Stimulated activated naive B cell treated with anti-CD40 and anti-IgM and Interleukin-4, amounts not matched to agents 10 μg/mL and 1 μg/mL and 100 μg/mL, for 72 hours (primary cell): Measurements from ENCODE around the gene PAH.

Experiments used
- ATAC-seq, 2 donors: fragments of 150-1000 bp; cut with Tn5 transposase; replicated peaks; 2 replicates each; pipeline ENCODE4 v1.10.0; 2021; ENCODE audit warnings: moderate library complexity in 1 of 2
- DNase-seq: peaks from one replicate; pipeline ENCODE4 v3.0.0; 2021
- H3K27ac Mint-ChIP-seq: one replicate; pipeline ENCODE4 v1.8.0; 2022; ENCODE audit warnings: mild to moderate bottlenecking, mixed read lengths
- H3K27me3 Mint-ChIP-seq, 2 donors: one replicate each; pipeline ENCODE4 v1.8.0; 2022; ENCODE audit warnings: mixed read lengths in 2 of 2
- H3K36me3 Mint-ChIP-seq, 2 donors: one replicate each; pipeline ENCODE4 v1.8.0; 2022; ENCODE audit warnings: mixed read lengths in 2 of 2, mild to moderate bottlenecking in 1 of 2
- H3K4me1 Mint-ChIP-seq, 2 donors: one replicate each; pipeline ENCODE4 v1.8.0; 2022; ENCODE audit warnings: mixed read lengths in 2 of 2, mild to moderate bottlenecking in 1 of 2
- H3K4me3 Mint-ChIP-seq, 2 donors: one replicate each; pipeline ENCODE4 v1.8.0; 2022; ENCODE audit warnings: mild to moderate bottlenecking in 2 of 2, mixed read lengths in 2 of 2, moderate library complexity in 1 of 2
- H3K9me3 Mint-ChIP-seq, 2 donors: one replicate each; pipeline ENCODE4 v1.8.0; 2022; ENCODE audit warnings: mixed read lengths in 2 of 2, mild to moderate bottlenecking in 1 of 2

PAH gene

DNA sequence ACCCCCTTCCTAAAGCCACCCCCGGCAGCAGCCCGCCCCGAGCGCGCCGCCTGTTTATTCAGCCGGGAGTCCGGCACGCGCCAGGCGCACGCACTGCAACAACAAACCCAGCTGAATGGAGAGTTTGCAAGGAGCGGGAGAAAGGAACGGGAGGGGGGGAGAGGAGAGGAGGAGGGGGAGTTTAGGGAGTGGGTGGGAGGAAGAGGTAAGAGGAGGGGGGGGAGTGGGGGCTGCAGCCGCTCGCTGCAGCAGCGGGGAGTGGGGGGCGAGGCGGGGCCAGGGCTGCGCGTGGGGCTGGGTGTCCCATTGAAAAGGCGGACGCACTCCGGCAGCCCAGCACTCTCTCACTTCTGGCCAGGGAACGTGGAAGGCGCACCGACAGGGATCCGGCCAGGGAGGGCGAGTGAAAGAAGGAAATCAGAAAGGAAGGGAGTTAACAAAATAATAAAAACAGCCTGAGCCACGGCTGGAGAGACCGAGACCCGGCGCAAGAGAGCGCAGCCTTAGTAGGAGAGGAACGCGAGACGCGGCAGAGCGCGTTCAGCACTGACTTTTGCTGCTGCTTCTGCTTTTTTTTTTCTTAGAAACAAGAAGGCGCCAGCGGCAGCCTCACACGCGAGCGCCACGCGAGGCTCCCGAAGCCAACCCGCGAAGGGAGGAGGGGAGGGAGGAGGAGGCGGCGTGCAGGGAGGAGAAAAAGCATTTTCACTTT lies 40.5 kb upstream of the PAH start, which contains the start of gene ASCL1:
Gene ASCL1, plus strand, starts transcription at position 336 of the 712 bp plus-strand sequence. CDS start 571 bp downstream, outside the sequence.
- Mint-ChIP-seq H3K4me3 (peak within 1 kb of the TSS; percentile 83 to 88), H3K9me3 (peaks cover 0 to 4% of the 10 kb centered on the region in 2 donors), H3K27ac (peak within 1 kb of the TSS; percentile 70), H3K27me3 (peaks cover 70 to 94% of the 10 kb centered on the region in 2 donors), H3K36me3 (no peaks in the 10 kb centered on the region), H3K4me1 (peaks cover 20 to 27% of the 10 kb centered on the region in 2 donors)
- peak; percentile 47 for DNase-seq
- peak; percentile 72 to 83 for ATAC-seq

DNA sequence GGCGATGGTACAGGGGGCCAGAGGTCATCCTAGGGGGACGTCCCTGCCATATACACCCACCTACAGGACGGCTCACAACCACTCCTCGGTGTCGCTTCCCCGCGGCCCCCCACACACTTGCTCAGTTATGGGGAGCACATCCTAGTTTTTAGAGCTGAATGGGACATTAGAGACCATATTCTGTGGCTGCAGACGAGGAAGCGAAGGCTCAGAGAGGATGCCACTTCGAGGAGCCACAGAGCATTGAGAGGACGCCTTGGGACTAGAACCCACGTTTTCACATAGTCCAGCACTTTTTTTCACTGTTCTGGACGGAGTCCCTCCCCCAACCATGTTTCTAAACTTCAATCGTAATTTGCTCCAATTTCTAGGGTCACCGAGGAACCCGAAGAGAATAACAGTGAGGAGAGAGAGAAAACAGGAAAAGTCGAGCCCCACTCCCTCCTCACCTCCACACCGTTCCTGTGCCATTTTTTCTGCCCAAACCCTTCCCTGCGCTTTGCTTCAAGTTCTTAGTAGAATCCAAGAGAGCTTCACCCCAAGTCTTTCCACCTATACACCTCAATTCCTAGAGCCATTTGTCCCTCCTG lies 39.8 kb upstream of the PAH start:
- H3K27ac Mint-ChIP-seq: peak overlapping the region; percentile 70
- H3K36me3 Mint-ChIP-seq: no peaks in the 10 kb centered on the region
- peaks cover 67 to 89% of the 10 kb centered on the region in 2 donors for H3K27me3 Mint-ChIP-seq
- DNase-seq (no peak), ATAC-seq (no peak)
- H3K4me3 Mint-ChIP-seq: peak overlapping the region; percentile 83 to 88
- H3K9me3 Mint-ChIP-seq: peaks cover 0 to 4% of the 10 kb centered on the region in 2 donors
- peaks cover 20 to 27% of the 10 kb centered on the region in 2 donors for H3K4me1 Mint-ChIP-seq

DNA sequence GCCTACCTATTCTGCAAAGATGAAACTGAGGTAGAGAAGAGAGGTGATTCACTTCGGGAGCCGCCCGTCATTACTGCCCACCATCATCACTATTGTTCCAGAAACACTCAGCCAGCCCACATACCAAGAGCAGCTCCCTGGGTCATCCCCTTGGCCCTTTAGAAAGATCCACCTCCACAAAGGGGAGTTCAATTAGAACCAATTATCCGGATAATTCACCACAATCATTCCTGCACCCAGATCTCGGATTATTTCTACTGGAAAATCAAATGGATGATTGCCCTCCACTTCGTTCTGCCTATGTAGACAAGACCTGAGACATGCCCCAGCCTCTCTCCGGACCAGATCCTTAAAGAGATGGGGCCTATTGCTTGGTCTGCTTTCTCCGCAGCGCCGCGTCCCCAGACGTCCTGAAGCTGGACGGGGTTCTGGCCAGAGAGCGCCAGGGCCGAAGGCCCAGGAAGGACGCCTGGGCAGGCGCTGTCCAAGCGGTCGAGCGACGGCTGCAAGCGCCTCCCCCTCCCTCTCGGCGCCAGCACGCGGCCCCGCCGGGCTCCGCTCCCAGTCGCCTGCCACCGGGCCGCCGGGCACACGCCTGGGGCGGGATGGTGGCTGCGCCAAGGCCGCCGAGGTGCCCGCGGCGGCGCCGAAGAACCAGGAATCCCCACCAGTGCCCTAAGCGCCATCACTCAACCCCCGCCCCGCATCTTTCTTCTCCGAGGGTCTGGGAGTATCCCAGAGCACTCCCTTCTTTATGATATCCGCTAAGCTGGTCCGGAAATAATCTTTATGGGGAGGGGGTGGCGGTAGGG lies 39.1 kb upstream of the PAH start:
- no peak overlapping the region for H3K27ac Mint-ChIP-seq
- peaks cover 65 to 88% of the 10 kb centered on the region in 2 donors for H3K27me3 Mint-ChIP-seq
- no peak for DNase-seq
- no peaks in the 10 kb centered on the region for H3K36me3 Mint-ChIP-seq
- H3K4me1 Mint-ChIP-seq: peaks cover 22 to 27% of the 10 kb centered on the region in 2 donors
- peak overlapping the region; percentile 83 to 88 for H3K4me3 Mint-ChIP-seq
- H3K9me3 Mint-ChIP-seq: peaks cover 0 to 4% of the 10 kb centered on the region in 2 donors
- ATAC-seq: no peak

DNA sequence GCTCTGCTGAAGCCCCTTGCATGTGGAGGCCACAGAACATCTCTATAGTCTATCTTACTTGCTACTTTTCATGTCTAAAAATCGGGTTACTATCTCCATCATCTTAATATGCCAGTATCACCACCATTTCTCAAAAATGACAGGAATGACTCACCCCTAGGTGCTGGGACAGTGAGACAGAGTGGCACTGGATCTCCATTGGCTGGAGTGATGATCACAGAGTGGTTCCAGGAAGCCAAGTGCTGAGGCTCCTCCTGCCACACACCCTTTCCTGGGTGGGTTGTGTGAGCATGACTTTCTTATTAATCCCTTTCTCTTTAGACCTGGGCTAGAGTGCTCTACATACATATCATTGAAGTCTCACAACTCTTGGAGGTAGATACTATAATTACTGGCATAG lies 37.1 kb upstream of the PAH start:
- Mint-ChIP-seq H3K4me1 (peaks cover 24 to 36% of the 10 kb centered on the region in 2 donors), H3K27ac (no peak overlapping the region), H3K36me3 (no peaks in the 10 kb centered on the region), H3K4me3 (no peak overlapping the region), H3K27me3 (peaks cover 69 to 91% of the 10 kb centered on the region in 2 donors), H3K9me3 (peaks cover 0 to 1% of the 10 kb centered on the region in 2 donors)
- DNase-seq (no peak), ATAC-seq (no peak)

DNA sequence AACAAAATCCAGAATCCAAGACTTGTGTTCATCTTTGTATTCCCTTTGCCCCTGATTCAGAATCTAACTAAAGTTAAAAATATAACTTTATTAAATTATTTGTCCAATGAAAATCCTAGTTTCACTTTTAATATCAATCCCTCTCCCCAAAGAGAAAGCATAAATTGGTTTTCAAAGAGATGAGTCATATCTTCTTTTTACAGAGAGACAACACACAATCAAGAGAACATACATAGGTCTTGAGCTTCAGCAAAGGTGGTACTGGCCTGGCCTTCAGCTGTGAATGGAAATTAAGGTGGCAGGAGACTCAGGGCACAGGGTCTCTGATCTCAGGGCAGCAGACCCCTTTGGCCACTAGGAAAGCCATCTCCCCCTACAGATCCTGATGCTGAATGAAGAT lies 36.2 kb upstream of the PAH start:
- Mint-ChIP-seq H3K4me1 (peaks cover 20 to 29% of the 10 kb centered on the region in 2 donors), H3K4me3 (no peak overlapping the region), H3K27ac (no peak overlapping the region), H3K36me3 (no peaks in the 10 kb centered on the region), H3K27me3 (peaks cover 65 to 86% of the 10 kb centered on the region in 2 donors), H3K9me3 (no peaks in the 10 kb centered on the region)
- DNase-seq (no peak), ATAC-seq (no peak)

DNA sequence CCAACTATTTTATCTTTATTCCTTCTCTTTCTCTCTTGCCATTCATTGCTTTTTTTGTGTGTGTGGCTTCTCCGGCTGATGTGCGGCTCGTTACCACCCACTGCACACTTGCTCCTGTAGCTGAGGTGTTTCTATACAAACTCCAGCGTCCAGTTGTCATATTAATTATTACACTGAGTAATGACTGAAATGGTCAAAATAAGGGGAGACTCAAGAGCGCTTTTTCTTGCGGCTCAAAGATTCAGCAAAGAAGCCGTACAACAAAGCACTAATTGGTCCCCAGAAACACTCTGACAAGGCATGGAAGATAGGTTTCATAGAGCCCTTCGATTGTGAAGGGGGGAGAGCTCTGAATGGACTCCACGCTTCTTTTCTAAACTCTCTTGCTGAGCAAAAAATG lies 34.8 kb upstream of the PAH start:
- H3K36me3 Mint-ChIP-seq: no peaks in the 10 kb centered on the region
- ATAC-seq (no peak), DNase-seq (no peak)
- peak overlapping the region in 1 of 2 donors; percentile 30 for H3K4me3 Mint-ChIP-seq
- no peak overlapping the region for H3K27ac Mint-ChIP-seq
- H3K27me3 Mint-ChIP-seq: peaks cover 75 to 86% of the 10 kb centered on the region in 2 donors
- H3K4me1 Mint-ChIP-seq: peaks cover 13 to 18% of the 10 kb centered on the region in 2 donors
- no peaks in the 10 kb centered on the region for H3K9me3 Mint-ChIP-seq

DNA sequence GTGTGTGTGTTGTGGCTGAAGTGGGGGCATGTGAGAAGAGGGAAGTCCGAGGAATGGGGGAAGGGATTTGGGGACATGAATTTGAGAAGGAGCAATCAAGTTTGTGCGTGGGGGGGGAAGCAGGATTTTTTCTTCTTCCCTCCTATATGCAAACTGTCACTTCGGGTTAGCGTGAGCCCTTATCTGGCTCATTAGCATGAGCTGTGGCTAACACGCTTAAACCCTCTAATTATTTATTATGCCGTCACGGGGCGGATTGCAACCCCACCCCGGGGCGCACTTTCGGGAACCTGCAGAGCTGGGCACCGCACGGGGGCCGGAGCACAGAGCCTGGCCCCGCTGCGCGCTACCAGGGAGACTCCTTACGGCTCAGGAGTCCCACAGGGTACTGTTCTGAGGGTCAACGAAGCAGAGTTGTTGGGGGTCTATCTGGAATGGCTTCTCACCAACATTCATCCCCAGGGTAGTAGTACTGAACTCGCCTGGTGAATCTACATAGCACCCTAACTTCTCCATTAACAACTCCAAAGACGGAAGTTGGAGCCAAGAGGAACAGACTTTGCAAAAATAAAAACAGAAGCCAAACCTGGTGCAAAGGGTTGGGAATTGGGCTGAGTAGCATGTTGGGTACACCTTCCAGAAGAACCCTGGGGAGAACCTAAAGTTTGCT lies 34.0 kb upstream of the PAH start:
- no peaks in the 10 kb centered on the region for H3K36me3 Mint-ChIP-seq
- H3K9me3 Mint-ChIP-seq: no peaks in the 10 kb centered on the region
- peaks cover 8 to 13% of the 10 kb centered on the region in 2 donors for H3K4me1 Mint-ChIP-seq
- H3K27me3 Mint-ChIP-seq: peaks cover 69 to 84% of the 10 kb centered on the region in 2 donors
- no peak for DNase-seq
- peak overlapping the region; percentile 57 to 68 for H3K4me3 Mint-ChIP-seq
- no peak for ATAC-seq
- no peak overlapping the region for H3K27ac Mint-ChIP-seq

DNA sequence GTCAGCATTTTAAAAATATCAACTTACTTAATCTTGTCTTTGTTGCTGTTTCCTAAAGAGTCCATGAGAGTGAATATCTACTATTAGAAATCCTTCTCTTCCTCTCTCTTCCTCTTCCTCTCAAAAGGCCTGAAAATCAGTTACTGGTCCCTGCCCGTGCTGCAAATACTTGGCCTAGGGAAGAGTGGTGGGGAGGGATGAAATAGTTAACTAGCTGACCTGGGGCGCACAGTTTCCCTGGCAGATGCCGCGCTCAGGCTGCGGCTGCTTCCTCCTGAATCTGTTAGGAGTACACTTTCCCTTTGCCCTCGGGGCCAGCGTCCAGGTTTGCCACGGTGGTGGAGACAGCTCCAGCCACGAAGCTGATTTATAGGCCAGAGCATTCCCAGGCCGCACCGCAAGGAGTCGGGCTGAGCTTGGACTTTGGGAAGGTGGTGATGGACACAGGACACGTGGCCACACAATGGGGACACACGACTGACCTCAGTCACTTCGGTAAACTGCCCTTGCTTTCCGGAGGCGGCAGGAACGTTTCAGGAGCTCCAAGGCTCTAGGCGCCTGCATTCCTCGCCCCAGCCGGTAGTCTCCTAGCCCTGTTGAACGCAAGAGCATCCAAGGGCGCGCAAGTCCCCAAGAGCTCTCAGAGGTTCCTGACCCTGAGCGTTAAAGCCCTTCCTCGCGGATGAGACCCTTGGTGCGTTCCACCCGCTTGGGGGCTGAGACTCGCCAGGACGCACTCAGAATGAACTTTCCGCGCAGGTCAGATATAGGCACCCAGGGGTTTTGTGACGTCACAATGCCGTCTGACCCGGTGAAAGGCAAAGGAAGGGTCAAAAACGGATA lies 33.3 kb upstream of the PAH start:
- H3K4me3 Mint-ChIP-seq: peak overlapping the region; percentile 57 to 68
- H3K4me1 Mint-ChIP-seq: peaks cover 5 to 13% of the 10 kb centered on the region in 2 donors
- no peaks in the 10 kb centered on the region for H3K9me3 Mint-ChIP-seq
- H3K27me3 Mint-ChIP-seq: peaks cover 66 to 82% of the 10 kb centered on the region in 2 donors
- ATAC-seq (peak in 1 of 2 donors; percentile 39), DNase-seq (no peak)
- no peaks in the 10 kb centered on the region for H3K36me3 Mint-ChIP-seq
- H3K27ac Mint-ChIP-seq: no peak overlapping the region

DNA sequence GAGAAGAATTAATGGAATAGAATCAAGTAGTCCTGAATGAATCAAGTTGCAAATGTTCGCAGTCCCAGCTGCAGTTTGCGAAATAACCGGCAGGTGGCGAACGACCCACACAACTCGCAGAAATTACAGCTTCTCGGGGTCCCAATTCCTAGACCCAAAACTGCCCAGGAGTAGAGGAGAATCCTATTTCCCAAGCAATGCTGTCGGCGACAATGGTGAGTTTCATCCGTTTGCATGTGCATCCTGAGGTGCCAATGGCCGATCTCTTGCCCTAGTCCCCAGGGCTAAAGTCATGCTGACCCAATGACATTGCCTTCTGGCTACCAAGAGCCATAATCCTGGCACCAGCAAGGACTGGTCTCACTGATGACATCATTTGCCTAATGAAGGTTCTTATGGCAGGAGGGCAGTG lies 31.9 kb upstream of the PAH start:
- Mint-ChIP-seq H3K9me3 (no peaks in the 10 kb centered on the region), H3K36me3 (no peaks in the 10 kb centered on the region), H3K4me1 (peaks cover 5 to 13% of the 10 kb centered on the region in 2 donors), H3K4me3 (no peak overlapping the region), H3K27ac (no peak overlapping the region), H3K27me3 (peaks cover 52 to 77% of the 10 kb centered on the region in 2 donors)
- DNase-seq (no peak), ATAC-seq (no peak)

DNA sequence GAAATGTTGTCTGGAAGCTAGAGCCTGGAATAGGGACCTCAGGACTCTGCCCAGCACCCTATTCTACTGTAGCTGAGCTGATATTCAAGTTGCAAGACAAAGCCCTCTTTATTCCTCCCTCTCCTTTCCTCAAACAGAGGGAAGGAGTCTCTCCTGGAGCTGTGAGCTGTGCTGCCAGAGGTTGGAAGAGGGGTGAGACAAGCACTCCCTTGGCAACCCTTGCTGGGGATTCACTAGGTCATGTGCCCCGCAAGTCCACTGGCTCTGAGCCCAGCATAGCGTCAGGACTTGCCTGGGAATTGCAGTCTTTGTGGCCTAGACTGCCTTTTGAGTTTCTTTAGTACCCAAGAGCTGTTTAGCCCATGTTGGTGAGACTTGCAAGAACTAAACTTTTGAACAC lies 29.0 kb upstream of the PAH start:
- H3K27me3 Mint-ChIP-seq: peaks cover 44 to 72% of the 10 kb centered on the region in 2 donors
- H3K27ac Mint-ChIP-seq: no peak overlapping the region
- H3K4me3 Mint-ChIP-seq: no peak overlapping the region
- no peaks in the 10 kb centered on the region for H3K36me3 Mint-ChIP-seq
- peaks cover 0 to 4% of the 10 kb centered on the region in 2 donors for H3K9me3 Mint-ChIP-seq
- ATAC-seq (no peak), DNase-seq (no peak)
- H3K4me1 Mint-ChIP-seq: peaks cover 4 to 12% of the 10 kb centered on the region in 2 donors

DNA sequence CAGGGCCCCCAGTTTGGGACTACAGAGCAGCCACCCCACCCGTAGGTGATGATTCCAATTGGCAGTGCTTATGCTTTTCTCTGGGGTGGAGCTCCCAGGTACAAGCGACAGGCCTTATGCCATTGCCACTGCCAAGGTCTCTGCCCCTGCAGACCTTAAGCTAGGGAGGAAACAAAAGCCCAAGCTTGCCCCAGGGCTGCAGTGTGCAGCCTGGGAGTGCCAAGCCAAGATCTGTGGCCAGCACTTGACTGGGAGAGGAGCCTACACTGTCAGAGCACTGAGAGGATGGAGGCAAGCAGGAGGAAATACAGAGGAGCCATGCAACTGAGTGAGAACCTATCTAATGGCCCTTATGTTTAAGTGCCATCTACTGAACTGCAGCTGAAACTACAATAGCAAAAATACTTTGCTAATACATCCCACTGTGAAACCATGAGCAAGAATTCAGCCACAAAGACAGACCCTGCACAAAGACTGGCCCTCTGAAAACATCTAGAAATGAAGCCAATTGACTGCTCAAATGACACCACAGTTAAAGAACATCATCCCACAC lies 22.7 kb upstream of the PAH start:
- DNase-seq (no peak), ATAC-seq (no peak)
- H3K4me1 Mint-ChIP-seq: no peaks in the 10 kb centered on the region
- peaks cover 0 to 4% of the 10 kb centered on the region in 2 donors for H3K9me3 Mint-ChIP-seq
- H3K36me3 Mint-ChIP-seq: no peaks in the 10 kb centered on the region
- peaks cover 24 to 70% of the 10 kb centered on the region in 2 donors for H3K27me3 Mint-ChIP-seq
- no peak overlapping the region for H3K4me3 Mint-ChIP-seq
- H3K27ac Mint-ChIP-seq: no peak overlapping the region

DNA sequence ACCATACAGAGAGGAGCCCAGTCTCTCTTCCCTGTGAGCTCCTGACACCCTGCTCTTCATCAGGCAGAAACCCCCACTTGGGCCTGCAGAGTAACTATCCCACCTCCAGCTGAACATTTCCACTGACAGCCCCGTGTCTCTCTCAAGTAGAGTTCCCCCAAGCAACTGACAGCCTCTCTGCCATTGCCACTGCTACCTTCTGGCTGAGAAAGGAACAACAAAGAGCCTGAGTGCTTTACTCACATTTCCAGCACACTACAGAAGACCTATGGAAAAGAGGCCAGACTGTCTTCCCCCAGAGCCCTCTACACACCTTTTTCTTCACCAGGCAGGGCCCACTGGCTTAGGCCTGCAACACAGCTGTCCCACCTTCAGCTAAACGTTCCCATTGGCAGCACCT lies 22.0 kb upstream of the PAH start:
- Mint-ChIP-seq H3K4me3 (no peak overlapping the region), H3K36me3 (no peaks in the 10 kb centered on the region), H3K27ac (peak overlapping the region; percentile 22), H3K4me1 (no peaks in the 10 kb centered on the region), H3K27me3 (peaks cover 28 to 66% of the 10 kb centered on the region in 2 donors), H3K9me3 (peaks cover 0 to 4% of the 10 kb centered on the region in 2 donors)
- no peak for DNase-seq
- no peak for ATAC-seq

DNA sequence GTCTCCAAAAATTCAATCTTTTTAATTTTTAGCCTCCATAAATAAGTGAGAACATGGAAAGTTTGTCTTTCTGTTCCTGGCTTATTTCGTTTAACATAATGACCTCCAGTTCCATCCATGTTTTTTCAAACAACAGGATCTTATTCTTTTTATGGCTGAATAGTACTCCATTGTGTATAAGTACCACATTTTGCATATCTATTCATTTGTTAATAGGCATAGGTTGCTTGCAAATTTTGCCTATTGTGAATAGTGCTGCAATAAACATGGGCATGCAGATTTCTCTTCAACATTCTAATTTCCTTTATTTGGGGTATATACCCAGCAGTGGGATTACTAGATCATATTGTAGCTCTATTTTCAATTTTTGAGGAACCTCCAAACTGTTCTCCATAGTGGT lies 16.1 kb upstream of the PAH start:
- H3K27ac Mint-ChIP-seq: no peak overlapping the region
- H3K9me3 Mint-ChIP-seq: peaks cover 0 to 3% of the 10 kb centered on the region in 2 donors
- H3K4me3 Mint-ChIP-seq: no peak overlapping the region
- H3K4me1 Mint-ChIP-seq: no peaks in the 10 kb centered on the region
- H3K27me3 Mint-ChIP-seq: peaks cover 25 to 54% of the 10 kb centered on the region in 2 donors
- DNase-seq (no peak), ATAC-seq (no peak)
- no peaks in the 10 kb centered on the region for H3K36me3 Mint-ChIP-seq
